CD4-positive, alpha-beta T cell treated with Interleukin-17A for 1 hour (primary cell): ENCODE data around the gene CTXN3.

Experiments used
- DNase-seq: peaks from one replicate; pipeline ENCODE4 v3.0.0-alpha.2; 2020

Gene CTXN3

GRCh38 chr5:127649018-127649439 lies at the start of gene CTXN3:
CTXN3 (plus strand) TSS chr5:127649082; CDS start chr5:127657522, 8,440 bp downstream.
- DNase-seq = no peak

GRCh38 chr5:127599320-127599719 lies 49.6 kb upstream of the CTXN3 start:
- no peak for DNase-seq

GRCh38 chr5:127599847-127600246 lies 49.0 kb upstream of the CTXN3 start:
- DNase-seq = no peak

GRCh38 chr5:127601111-127601510 lies 47.8 kb upstream of the CTXN3 start:
- DNase-seq = no peak

GRCh38 chr5:127601601-127602000 lies 47.3 kb upstream of the CTXN3 start:
- DNase-seq = no peak

GRCh38 chr5:127602481-127602880 lies 46.4 kb upstream of the CTXN3 start:
- no peak for DNase-seq

- DNase-seq = no peak
These were observed 45.7 kb upstream of the CTXN3 start for GRCh38 chr5:127602896-127603844.

GRCh38 chr5:127608077-127608660 lies 40.7 kb upstream of the CTXN3 start:
- DNase-seq = no peak

- no peak for DNase-seq
These were observed 39.9 kb upstream of the CTXN3 start for GRCh38 chr5:127609011-127609410.

GRCh38 chr5:127609957-127610356 lies 38.9 kb upstream of the CTXN3 start:
- DNase-seq = no peak

- DNase-seq = no peak
These were observed 36.3 kb upstream of the CTXN3 start for GRCh38 chr5:127612441-127613141.

GRCh38 chr5:127615916-127616315 lies 33.0 kb upstream of the CTXN3 start:
- no peak for DNase-seq

GRCh38 chr5:127619908-127620479 lies 28.9 kb upstream of the CTXN3 start:
- DNase-seq = no peak

- DNase-seq = no peak
These were observed 27.1 kb upstream of the CTXN3 start for GRCh38 chr5:127621601-127622325.

- DNase-seq = no peak
These were observed 14.9 kb upstream of the CTXN3 start for GRCh38 chr5:127634007-127634406.

GRCh38 chr5:127639828-127640227 lies 9.1 kb upstream of the CTXN3 start:
- DNase-seq = no peak

GRCh38 chr5:127642949-127643348 lies 5.9 kb upstream of the CTXN3 start:
- no peak for DNase-seq

- no peak for DNase-seq
These were observed 5.3 kb upstream of the CTXN3 start for GRCh38 chr5:127643607-127644006.

- DNase-seq = no peak
These were observed 3.6 kb upstream of the CTXN3 start for GRCh38 chr5:127645300-127645726.

- no peak for DNase-seq
These were observed 1.4 kb upstream of the CTXN3 start for GRCh38 chr5:127647361-127647958.

- DNase-seq = no peak
These were observed 1.1 kb downstream of the CTXN3 start for GRCh38 chr5:127650022-127650421.

GRCh38 chr5:127650649-127651048 lies 1.8 kb downstream of the CTXN3 start:
- no peak for DNase-seq
